OCI-LY7 (cell line): Measurements from ENCODE around the gene MT1H. TPM values are rescaled to one million over a fixed set of nuclear protein-coding genes. Genes with fewer than 3 reads are reported as not detected.

Source experiments
- BruUV-seq: library from RNA; stranded (reverse); fragments of 400-500 nt; replicated peaks from 2 replicates; lab custom pipeline; 2021; lab: Mats Ljungman, UMichigan
- CTCF ChIA-PET: fragments of 300-600 bp; sonication (Branson Sonifier 250); formaldehyde crosslinking; loops from one replicate; lab custom pipeline; 2022; ENCODE audit warnings: antibody characterized with exemption; ENCODE audit not compliant: unreplicated experiment; lab: Charles Lee
- POLR2A ChIA-PET: fragments of 300-600 bp; sonication (Branson Sonifier 250); formaldehyde crosslinking; loops from one replicate; lab custom pipeline; 2022; ENCODE audit warnings: antibody characterized with exemption; lab: Charles Lee
- DNase-seq: peaks from one replicate; pipeline ENCODE4 v3.0.0-alpha.2; 2015; ENCODE audit warnings: low spot score
- H2AFZ ChIP-seq: fragments of 200-600 bp; sonication (generic), shearing (Covaris generic); 2 replicates; pipeline ENCODE4 v1.6.1; 2014; ENCODE audit warnings: mild to moderate bottlenecking, antibody characterized with exemption, low read length, moderate library complexity
- H3K27ac ChIP-seq: fragments of 200-600 bp; sonication (generic); 2 replicates; pipeline ENCODE4 v1.5.1; 2014; ENCODE audit warnings: mixed run types, low read depth, mild to moderate bottlenecking, moderate library complexity, low read length, inconsistent platforms; ENCODE audit not compliant: poor library complexity, severe bottlenecking
- H3K36me3 ChIP-seq: fragments of 200-600 bp; sonication (generic); 2 replicates; pipeline ENCODE4 v1.6.1; 2014; ENCODE audit warnings: mild to moderate bottlenecking, antibody characterized with exemption, low read length, moderate library complexity, mixed read lengths; ENCODE audit not compliant: insufficient read depth
- H3K4me1 ChIP-seq: fragments of 200-600 bp; sonication (generic); 2 replicates; pipeline ENCODE4 v1.5.1; 2014; ENCODE audit warnings: mild to moderate bottlenecking, low read length; ENCODE audit not compliant: insufficient read depth, poor library complexity, severe bottlenecking
- H3K4me2 ChIP-seq: fragments of 200-600 bp; sonication (generic); 2 replicates; pipeline ENCODE4 v1.6.1; 2014; ENCODE audit warnings: mild to moderate bottlenecking, low read length
- H3K4me3 ChIP-seq: fragments of 200-600 bp; sonication (generic); 2 replicates; pipeline ENCODE4 v1.5.1; 2014; ENCODE audit warnings: mild to moderate bottlenecking, low read depth, low read length; ENCODE audit not compliant: poor library complexity, severe bottlenecking
- H3K79me2 ChIP-seq: fragments of 200-600 bp; sonication (generic); 2 replicates; pipeline ENCODE4 v1.6.1; 2016; ENCODE audit warnings: low read depth, mild to moderate bottlenecking, low read length, moderate library complexity, mixed read lengths; ENCODE audit not compliant: insufficient read depth
- H3K9me2 ChIP-seq: fragments of 200-600 bp; sonication (generic); 2 replicates; pipeline ENCODE4 v1.6.1; 2016; ENCODE audit warnings: mild to moderate bottlenecking, low read length, mixed read lengths; ENCODE audit not compliant: insufficient read depth
- H3K9me3 ChIP-seq: fragments of 200-600 bp; sonication (generic); 2 replicates; pipeline ENCODE4 v1.6.1; 2014; ENCODE audit warnings: mild to moderate bottlenecking, mixed run types, low read length, mixed read lengths
- H4K20me1 ChIP-seq: fragments of 200-600 bp; sonication (generic); 2 replicates; pipeline ENCODE4 v1.6.1; 2014; ENCODE audit warnings: mild to moderate bottlenecking, antibody characterized with exemption, low read length, moderate library complexity, mixed read lengths; ENCODE audit not compliant: insufficient read depth
- CTCF ChIP-seq: fragments of 200-600 bp; sonication (generic); conservative IDR thresholded peaks from 2 replicates; pipeline ENCODE4 v1.5.1; 2014; ENCODE audit warnings: mild to moderate bottlenecking, antibody characterized with exemption, low read length, moderate library complexity, mixed read lengths
- EZH2phosphoT487 ChIP-seq: fragments of 200-600 bp; sonication (generic); IDR thresholded peaks from 2 replicates; pipeline ENCODE4 v1.6.1; 2018; ENCODE audit warnings: low read depth, borderline replicate concordance, mild to moderate bottlenecking, mixed run types, antibody characterized with exemption, low read length, moderate library complexity, mixed read lengths
- intact Hi-C: fragments of 100-400 bp; cut with micrococcal nuclease; formaldehyde crosslinking; loops from one replicate; pipeline ENCODE4 v1.10.0; 2022; ENCODE audit not compliant: unreplicated experiment
- total RNA-seq, 2 experiments: library from RNA; depleted of rRNA in 1 of 2; stranded (reverse); fragments of >200 nt in 1 of 2; shearing (Covaris generic) in 1 of 2; gene quantifications; 2 replicates each; pipeline ENCODE4 v1.2.3, GENCODE V29; 2014 to 2022

The MT1H gene
- total RNA-seq, 2 experiments from 2014 or later: not detected

GRCh38 chr16:56691885-56692284 is 22.3 kb downstream of the MT1H start:
- ChIA-PET CTCF (no interaction called here), POLR2A (interaction anchor here (0.6 to 1.2 kb wide), 2 partner anchors 10 to 73 kb away, joined by 3 to 6 read pairs; no protein-coding TSS in a partner anchor)
- no peak overlapping the region for H3K27ac ChIP-seq
- no peaks in the 10 kb centered on the region for H3K9me2 ChIP-seq
- intact Hi-C loops: no loop called here
- TF ChIP-seq CTCF (no peak), EZH2phosphoT487 (no peak)
- no peaks in the 10 kb centered on the region; the same call in 1 of the 2 replicates for H3K9me3 ChIP-seq
- no peak overlapping the region for H3K4me2 ChIP-seq
- no peak overlapping the region for H2AFZ ChIP-seq
- no TSS peak for BruUV-seq
- no peaks in the 10 kb centered on the region for H4K20me1 ChIP-seq
- H3K4me1 ChIP-seq: no peaks in the 10 kb centered on the region
- H3K36me3 ChIP-seq: no peaks in the 10 kb centered on the region
- no peak overlapping the region for H3K4me3 ChIP-seq
- H3K79me2 ChIP-seq: no peaks in the 10 kb centered on the region
- DNase-seq: no peak

GRCh38 chr16:56695246-56695645 is 25.6 kb downstream of the MT1H start:
- Histone ChIP-seq H3K4me1 (no peaks in the 10 kb centered on the region), H3K27ac (no peak overlapping the region), H3K4me3 (no peak overlapping the region), H3K9me3 (peaks cover 8% of the 10 kb centered on the region; the same call in 1 of the 2 replicates), H3K79me2 (no peaks in the 10 kb centered on the region), H3K36me3 (no peaks in the 10 kb centered on the region), H3K4me2 (no peak overlapping the region), H4K20me1 (no peaks in the 10 kb centered on the region), H2AFZ (no peak overlapping the region), H3K9me2 (no peaks in the 10 kb centered on the region)
- no peak for TF ChIP-seq EZH2phosphoT487
- no peak for TF ChIP-seq CTCF
- DNase-seq: no peak
- no TSS peak for BruUV-seq
- intact Hi-C loops: no loop called here
- ChIA-PET CTCF (no interaction called here), POLR2A (interaction anchor here (0.6 to 0.8 kb wide), 2 partner anchors 12 to 352 kb away, joined by 3 to 4 read pairs; no protein-coding TSS in a partner anchor)

GRCh38 chr16:56697456-56698155 is 28.0 kb downstream of the MT1H start:
- Histone ChIP-seq H3K36me3 (no peaks in the 10 kb centered on the region), H3K4me3 (no peak overlapping the region), H3K9me2 (no peaks in the 10 kb centered on the region), H2AFZ (no peak overlapping the region), H3K4me2 (no peak overlapping the region), H3K9me3 (peaks cover 8% of the 10 kb centered on the region; the same call in 1 of the 2 replicates), H3K27ac (no peak overlapping the region), H3K79me2 (no peaks in the 10 kb centered on the region), H3K4me1 (peaks cover 4% of the 10 kb centered on the region), H4K20me1 (no peaks in the 10 kb centered on the region)
- ChIA-PET CTCF (no interaction called here), POLR2A (no interaction called here)
- BruUV-seq: no TSS peak
- TF ChIP-seq EZH2phosphoT487 (no peak), CTCF (no peak)
- no peak for DNase-seq
- intact Hi-C loops: no loop called here
